Stimulated activated CD4-positive, alpha-beta T cell treated with anti-CD3 and anti-CD28 coated beads, Interleukin-1b, Interleukin-23, amount 100 ng/mL, for 48 hours (primary cell): ENCODE results near the gene HOXC12.

ENCODE experiments used
- DNase-seq: peaks from one replicate; pipeline ENCODE4 v3.0.0-alpha.2; 2020

HOXC12 gene, protein sequence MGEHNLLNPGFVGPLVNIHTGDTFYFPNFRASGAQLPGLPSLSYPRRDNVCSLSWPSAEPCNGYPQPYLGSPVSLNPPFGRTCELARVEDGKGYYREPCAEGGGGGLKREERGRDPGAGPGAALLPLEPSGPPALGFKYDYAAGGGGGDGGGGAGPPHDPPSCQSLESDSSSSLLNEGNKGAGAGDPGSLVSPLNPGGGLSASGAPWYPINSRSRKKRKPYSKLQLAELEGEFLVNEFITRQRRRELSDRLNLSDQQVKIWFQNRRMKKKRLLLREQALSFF

DNA sequence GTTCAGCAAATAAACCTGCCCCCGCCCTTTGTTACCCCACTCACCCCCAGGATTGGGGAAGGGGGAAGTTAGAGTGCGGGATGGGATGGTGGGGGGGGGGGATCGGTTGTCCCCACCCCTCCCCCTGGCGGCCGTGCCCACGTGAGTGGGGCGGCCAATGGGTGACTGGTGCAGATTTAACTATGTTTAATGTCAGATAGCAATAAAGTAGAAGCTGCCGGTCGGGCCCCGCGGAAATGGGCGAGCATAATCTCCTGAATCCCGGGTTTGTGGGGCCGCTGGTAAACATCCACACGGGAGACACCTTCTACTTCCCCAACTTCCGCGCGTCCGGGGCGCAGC, at the start of gene HOXC12:
Gene HOXC12 (plus strand): TSS at position 210 of the 342 bp plus-strand sequence. CDS start 27 bp downstream, at position 237.
- no peak for DNase-seq

DNA sequence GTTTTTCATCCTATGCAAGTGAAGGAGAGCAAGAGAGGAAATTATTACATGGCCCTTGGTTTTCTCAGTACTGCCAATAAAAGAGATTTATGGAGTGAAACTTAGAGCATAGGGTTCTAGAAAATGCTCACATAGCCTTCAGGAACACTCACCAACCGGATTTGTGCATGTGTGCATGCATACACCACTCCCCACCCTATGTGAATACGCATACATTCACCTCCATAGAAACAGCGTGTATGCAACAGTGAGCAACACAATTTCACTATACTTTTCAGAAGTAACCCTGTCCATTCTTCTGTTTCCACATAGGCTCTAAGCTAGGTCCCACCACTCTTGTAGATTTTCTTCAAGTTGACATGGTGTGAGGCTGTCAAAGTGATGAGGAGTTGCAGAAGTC, 47.6 kb upstream of the HOXC12 start:
- no peak for DNase-seq

DNA sequence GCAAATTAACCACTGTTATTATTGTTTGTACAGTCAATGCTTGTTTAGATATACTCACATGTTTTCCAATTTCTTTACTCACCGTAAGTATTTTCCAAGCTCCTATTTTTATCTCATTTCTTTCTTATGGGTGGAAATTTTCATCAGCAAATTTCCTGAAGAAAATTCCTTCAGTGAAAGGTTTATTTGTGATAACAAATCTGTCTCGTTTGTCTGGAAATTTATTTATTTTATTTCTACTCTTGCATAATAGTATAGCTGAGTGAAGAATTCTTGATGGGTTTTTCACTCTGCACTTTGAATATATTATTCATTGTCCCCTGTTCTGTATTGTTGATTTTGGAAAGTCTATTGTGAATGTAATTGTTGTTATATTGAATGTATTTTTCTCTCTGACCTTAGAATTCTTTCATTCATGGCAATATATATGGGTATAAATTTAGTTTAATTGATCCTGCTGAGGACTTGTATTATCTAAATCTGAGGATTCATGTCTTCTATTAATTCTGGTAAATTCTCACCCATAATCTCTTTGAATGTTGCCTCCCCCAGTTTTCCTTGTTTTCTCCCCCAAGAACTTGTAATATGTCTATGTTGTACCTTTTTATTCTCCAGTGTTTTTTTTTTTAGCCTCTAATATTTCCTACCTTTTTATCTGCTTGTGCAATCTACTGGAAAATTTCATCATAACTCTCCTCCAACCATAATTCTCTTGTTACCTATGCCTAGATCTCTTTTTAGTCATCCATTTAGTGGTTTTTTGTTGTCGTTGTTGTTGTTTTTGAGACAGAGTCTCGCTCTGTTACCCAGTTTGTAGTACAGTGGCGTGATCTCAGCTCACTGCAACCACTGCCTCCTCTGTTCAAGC, 37.7 kb upstream of the HOXC12 start:
- no peak for DNase-seq

DNA sequence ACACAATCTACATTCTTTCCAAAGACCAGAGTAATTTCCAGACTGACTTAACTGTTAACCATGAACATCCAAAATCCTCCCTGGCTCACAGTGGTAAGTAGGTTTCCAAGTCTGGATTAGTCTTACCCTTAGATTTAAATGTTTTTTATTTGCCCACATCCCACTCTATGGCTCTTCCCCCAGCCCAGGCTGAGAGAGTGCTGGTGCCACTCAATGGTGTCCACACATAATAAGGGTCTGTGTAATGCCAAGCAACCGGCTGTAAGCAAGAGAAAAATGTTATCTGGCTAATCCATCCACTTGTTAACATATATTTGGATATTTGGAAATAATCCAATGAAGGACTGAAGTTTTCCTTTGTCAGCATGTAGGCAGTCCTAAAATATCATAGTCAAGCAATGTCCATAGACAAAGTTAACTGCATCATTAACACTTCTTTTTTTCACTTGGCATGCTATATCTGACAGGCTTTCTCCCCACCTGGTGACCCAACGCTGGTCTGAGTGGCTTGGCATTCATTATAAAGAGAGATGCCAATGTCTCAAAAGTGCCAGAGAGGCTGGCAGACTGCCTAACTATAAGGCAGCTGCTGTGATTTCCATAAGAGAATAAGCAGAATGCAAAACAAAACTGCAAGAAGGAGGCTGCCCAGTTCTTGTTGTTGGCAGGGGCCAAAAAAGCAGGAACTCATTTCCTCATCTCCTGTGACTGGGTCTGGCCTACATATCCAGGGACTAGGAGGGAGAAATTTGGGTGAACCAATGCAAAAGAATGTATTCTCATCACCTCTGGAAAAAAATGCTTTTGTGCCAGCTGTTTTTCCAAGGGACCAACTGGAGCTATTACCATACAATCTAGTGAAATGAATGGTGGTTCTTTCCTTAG, 29.9 kb upstream of the HOXC12 start:
- no peak for DNase-seq

DNA sequence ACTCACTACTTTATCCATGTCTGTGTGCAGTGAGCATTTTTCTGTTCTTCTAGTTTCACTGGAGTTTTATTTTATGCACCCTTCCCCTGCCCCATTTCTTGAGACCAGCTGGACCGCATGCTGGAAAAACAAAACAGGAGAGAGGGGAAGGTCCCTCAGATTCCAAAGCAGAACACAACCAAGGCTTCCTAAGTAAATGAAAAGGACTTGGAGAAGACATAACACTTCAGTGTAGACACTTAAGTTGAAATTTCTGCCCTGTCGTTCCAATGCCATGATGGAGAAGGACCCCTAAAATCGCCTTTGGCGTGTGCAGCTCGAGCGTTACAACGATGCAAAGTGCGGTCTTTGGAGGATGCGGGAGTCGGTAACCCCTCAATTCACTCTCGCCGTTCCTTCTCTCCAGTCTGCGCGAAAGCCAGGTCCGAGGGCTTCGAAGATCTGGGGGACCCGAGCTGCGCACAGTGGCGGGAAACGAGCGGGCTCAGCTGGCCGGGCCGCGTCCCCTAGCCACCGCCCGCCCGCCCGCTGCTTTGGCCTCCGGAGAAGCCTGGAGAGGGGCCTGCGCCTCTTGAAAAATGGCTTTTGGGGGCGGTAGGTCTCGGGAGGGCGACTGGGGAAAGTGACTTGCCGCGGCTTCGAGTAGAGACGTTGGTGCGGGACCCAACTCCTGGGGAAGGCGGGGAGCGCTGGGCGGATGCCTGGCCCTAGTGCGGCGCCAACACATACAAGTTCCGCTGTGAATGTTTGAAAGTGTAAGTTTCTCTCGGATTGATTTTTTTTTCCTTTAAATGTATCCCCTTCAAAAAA, 27.3 kb upstream of the HOXC12 start:
- no peak for DNase-seq

DNA sequence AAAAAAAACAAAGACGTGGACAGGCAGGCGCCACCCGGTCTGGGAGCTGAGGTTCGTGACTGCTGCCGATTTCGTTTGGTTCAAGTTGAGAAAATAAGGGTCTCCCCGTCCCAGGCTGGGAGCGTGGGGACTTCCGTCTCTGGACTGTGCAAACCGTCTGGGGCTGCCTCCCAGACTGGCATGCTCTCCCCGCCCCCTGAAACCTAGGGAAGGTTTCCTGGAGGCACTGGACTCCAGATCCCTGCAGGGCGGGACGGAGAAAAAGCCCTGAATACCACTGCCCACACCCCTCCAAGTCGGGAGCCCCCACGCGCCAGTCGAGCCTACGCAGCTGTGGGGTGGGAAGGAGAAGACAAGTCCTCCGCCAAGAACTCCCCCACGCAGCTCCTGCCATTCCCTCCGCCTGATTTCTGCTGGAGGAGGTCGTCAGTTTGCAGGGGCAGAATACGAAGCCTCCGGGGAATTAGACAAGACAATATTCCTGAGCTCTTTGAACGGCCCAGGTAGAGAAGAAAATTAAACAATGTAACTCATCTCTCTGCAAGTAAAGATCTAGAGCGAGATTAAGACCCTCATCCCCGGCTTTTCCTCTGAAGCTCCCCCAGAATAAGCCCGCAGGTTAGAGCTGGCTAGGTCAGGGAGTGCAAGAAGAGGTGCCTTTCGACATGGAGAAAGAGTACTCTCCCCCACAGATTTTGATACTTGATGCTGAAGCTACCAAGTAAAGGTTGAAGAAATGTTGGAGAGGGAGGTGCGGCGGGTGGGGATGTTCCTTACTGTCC, 26.5 kb upstream of the HOXC12 start:
- no peak for DNase-seq

DNA sequence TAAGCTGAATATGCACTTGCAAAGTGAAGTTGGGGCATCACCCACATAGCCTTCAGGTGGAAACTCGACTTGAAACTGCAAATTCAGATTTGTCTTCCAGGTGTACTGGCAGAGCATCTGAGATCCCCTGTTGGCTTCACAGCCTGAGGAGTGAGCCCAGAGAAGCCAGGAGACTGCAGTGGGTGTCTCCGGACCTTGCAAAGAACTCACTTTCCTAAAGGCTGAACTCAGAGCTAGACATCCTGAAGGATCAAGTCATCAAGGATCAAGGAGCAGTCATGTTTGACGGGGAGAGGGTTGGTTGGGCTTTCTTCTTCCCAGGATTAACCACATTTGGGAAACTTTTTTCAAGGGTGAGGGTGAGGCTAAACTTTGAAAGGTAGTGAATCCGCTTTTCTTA, 25.2 kb upstream of the HOXC12 start:
- no peak for DNase-seq

DNA sequence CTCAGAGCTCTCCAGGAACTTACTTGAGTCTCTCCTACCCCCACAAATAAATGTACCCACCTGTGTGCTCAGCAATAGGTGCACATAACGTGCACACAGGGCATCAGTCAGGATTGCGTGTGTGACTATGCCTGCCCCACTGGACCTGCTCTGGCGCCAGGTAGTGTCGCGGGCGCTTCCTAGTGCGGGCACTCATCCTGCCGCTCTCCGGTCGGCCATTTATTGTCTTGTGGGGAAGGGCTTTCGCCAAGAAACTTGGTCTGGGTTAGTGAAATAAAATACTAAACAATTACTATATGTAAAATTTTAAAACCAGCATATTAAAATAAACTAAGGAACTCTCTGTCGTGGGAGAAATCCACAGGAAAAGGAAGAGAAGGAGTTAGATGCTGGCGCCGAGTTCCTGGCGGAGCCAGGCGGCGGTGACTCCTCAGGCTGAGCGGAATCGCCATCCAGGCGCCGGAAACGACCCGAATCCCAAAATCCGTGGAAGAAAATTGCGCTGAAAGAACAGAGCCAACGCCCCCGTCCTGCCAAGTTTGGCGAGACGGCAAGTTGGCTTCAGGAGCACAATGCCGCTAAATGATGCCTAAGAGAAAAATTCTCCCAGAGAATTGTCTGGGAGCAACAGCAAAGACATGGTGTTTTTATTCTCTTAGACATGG, 24.0 kb upstream of the HOXC12 start:
- DNase-seq: no peak

DNA sequence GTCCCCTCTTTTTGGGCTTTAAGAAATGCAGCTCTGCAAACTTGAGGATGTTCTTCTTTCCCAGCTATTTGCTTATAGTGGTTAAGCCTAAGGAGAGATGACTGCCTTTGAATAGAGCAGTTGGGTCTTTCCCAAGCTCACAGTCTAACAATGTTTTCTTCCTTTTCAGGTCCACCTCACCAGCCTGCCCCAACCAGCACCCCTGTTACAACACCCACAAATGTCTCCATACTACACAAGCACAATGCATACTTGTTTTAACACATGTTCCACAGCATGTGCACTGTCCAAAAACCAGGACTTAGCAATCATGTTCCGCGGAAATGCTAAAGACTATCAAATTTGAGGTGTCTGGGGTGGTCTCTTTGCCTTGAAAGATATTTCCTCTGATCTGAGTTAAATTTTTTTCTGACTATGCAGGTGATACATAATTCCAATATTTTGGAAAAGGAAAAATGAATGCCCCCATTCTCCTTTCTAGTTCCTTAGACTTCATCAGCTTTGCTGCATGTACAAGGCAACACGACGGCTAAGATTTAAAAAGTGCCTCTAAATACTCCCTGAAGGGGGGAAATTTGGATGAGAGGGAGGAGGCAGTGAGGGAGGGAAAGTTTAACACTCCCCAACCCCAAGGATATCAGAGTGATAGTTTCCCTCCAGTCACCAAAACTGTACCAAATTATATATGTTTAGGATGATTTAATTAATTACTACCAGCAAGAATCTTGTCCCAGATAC, 22.7 kb upstream of the HOXC12 start:
- no peak for DNase-seq

DNA sequence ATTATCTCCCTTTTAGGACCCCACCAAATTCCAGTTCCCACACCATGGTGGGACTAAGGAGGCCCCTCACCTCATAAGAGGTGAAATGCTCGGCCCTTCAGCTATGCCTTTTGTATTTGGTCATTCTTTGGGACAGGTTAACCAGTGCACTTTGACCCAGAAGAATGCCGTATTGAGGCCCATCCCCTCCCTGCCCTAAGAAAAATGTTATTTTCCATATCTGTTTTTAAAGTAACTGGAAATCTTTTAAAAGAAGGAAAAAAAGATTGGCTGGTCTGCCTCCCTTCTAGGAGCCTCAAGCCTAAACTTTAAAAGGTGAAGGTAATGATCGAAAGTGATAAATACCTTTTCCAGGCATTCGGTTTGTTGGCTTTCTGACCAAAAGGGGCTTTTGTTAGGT, 21.8 kb upstream of the HOXC12 start:
- DNase-seq: no peak

DNA sequence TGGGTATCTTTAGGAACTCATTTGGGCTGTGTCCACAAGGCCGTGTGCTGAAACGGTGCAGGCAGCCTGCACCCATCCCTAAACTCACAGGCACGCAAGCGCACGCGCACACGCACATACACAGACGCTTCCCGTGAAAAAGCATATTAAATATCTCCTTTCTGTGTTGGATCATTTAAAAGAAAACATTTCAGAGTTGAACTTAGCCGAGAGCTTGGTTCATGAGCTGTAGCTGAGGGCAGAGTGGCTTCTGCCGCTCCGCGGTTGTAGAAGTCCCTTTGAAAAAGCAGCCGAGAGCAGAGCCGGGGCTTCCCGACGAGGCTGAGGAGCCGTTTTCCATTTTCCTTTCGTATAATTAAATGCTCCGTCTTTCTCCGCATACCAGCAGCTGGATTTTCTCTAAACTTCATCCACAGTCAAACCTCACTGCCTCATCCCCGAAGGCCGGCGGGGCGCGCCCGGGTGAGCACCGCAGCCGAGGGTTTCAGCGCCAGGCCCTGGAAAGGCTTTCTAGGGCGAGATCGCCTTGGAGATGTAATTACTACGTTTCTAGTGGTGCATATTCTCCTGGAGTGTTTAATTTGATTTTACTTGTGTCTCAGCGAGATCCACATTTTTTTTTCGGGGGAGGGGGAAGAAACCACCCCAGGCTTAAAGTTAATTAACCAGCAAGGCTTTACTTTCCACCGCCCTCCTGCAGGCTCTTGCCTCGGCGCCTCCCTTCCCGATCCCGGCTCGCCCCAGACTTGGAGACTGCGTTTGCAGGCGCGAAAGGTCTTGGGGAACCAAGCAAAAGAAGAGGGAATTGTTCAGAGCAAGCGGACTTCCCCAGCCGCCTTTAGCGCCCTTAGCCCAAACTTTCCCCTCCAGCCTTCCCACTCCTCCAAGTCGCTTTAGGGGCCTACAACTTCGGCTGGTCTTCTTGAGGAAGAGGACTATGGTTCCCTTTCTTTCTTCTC, 19.0 kb upstream of the HOXC12 start:
- DNase-seq: no peak

DNA sequence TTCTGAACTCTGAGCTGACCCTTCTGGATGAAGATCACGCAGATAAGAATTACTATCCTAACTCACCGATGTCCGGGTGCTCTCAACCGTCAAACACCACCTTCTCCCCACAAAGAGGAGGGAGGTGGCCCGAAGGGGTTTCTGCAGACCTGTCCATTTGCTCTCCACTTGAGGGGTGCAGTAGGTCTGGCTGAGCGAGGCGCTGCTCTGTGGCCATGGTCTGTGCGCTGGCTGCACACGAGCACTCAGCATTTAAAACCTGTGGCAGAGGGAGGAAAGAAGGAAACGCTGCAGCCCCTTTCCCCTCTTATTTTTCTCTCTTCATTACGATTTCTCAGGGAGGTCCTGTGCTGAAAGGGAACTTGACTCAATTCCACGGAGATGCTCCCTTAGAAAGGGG, 17.6 kb upstream of the HOXC12 start:
- no peak for DNase-seq

DNA sequence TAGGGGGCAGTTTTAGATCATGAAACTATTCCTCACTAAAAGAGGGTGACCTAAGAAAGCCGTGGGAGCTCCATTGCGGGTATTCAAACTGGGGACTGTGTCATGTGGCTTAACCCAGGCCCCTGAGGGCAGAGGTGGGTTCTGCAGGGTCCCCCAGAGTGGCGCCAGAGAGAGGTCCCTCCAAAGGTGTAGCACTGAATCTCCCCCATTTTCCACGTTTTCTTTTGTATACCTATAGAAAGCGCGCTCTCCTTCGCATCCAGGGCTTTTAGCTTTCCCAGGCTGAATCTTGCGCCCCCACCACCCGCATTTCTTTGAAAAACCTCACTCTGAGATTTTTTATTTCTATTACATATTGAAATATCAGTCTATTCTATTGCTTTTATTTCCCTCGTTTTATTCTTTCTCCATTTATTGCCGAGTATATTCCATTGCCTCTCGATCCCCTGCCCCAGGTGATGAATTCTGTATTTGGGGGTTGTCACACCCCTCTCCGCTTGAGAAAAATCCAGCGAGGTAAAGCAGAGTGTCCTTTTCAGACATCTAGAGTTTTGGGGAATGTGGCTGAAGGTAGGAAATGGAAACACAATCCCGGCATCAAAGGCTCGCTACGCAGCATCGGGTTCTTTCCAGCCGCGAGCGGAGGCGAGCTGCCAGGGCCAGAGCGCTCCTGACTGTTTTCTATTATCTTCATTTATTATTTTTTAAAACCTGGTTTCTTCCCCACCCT, 16.9 kb upstream of the HOXC12 start:
- DNase-seq: no peak

DNA sequence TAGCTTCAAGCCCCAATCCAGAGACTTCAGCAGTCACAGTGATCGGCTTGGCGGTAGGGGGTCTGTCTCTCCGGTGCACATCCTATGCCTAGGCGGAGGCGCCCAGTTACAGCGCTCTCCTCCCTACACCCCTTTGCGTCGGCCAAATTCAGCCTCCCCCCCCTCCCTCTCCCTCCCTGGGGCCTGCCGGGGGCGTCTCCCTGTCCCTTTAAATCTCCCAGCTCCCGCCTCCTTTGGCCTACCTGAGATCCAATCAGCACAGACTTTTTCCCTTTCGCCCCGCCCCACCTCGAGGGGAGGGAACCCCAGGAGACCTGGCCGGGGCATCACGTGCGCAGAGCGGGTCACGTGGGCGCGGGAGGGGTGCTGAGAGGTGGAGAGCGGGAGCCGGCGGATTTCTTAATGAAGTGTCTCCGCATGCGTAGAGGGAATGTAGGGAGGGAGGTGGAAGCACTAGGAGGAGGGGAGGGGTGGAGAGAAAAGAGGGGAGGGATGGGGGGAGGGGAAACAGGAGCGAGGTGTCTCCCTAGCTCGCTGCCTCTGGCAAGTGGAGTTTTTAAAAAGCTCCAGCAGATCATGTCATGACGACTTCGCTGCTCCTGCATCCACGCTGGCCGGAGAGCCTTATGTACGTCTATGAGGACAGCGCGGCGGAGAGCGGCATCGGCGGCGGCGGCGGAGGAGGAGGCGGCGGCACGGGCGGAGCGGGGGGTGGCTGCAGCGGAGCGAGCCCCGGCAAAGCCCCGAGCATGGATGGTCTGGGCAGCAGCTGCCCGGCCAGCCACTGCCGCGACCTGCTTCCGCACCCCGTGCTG, 16.2 kb upstream of the HOXC12 start, which contains the start of gene HOXC13:
Gene HOXC13 (plus strand): TSS at position 506 of the 815 bp plus-strand sequence. CDS start 76 bp downstream, at position 582.
- DNase-seq: peak; percentile 71

DNA sequence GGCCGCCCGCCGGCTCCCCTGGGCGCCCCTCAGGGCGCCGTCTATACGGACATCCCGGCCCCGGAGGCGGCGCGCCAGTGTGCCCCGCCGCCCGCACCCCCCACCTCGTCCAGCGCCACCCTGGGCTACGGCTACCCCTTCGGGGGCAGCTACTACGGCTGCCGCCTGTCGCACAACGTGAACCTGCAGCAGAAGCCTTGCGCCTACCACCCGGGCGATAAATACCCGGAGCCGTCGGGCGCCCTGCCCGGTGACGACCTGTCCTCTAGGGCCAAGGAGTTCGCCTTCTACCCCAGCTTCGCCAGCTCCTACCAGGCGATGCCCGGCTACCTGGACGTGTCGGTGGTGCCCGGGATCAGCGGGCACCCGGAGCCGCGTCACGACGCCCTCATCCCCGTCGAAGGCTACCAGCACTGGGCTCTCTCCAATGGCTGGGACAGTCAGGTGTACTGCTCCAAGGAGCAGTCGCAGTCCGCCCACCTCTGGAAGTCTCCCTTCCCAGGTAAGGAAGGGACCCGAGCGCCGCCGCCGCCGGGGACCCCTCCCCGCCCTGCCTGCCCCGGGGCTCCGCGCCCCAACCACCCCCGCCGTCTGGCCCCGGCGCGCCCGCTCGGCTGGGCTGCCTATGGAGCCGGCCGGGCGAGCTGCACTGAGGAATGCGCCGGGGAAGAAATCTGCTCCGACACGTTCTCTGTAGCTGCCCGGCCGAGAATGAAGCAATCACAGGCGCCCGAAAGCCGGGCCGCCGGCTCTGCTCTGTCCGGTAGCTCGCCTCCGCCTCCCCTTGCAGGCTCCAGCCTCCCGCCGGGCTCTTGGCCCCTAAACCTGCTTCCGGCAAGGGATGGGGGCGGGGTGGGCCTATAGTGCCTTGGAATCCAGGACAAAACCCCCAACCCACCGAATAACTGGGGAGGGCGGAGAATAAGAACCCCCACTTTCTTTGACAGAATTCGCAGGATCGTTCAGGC, 15.3 kb upstream of the HOXC12 start:
- DNase-seq: no peak

DNA sequence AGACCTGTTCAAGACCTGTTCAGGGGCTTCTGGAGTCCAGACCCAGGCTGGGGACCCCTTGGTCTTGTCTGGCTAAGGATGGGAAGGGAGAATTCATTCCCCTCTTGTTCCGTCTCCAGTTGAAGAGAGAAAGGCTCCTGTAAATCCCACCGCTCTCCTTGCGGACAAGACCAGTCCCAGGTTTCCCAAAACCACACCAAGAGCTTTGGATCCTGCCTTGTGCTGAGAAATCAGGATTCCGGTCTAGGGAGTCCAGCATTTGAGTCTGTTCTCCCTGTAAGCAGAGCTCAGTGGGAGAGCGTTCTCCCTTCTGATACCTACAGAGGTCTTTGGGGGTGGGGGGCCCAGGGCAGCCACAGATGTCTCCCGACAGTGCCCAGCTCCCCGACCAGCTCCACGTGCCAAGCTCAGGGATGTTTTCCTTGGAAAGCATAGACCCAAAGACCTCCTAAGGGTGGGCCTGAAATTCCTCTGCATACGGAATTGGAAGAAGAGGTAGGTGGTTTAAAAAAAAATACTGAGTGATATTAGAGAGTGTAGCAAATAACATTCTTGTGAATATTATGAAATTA, 14.2 kb upstream of the HOXC12 start:
- DNase-seq: no peak
